Measurements from ENCODE around the gene CAMTA1.

- TF ChIP-seq POLR2AphosphoS5 (IDR thresholded peaks at IDR 0.05) (no peak), POLR2A (IDR thresholded peaks at IDR 0.05) (no peak), CTCF (IDR thresholded peaks at IDR 0.05) (no peak)
Measured at GRCh38 chr1:7106442-7107108, 321.3 kb downstream of the CAMTA1 start.

Data from prostate gland (tissue), 2 donors.